Psoas muscle (tissue), 8 donors: ENCODE results near the gene MAGEA6. TPM values are rescaled to one million over a fixed set of nuclear protein-coding genes. Genes with fewer than 3 reads are reported as not detected.
"Not testable (repeated sequence)": the region's sequence is repeated elsewhere in the genome, so short reads cannot be mapped to it uniquely, and the experiment has no call there.

Source experiments
- ATAC-seq, 4 donors: fragments of 200-7000 bp; cut with Tn5 transposase; one replicate each; pipeline ENCODE4 v1.9.1; 2020; ENCODE audit warnings: moderate library complexity in 3 of 4, mild to moderate bottlenecking in 2 of 4
- DNase-seq, 2 donors: peaks; one replicate each; pipeline ENCODE4 v3.0.0-alpha.2; 2020
- H3K27ac ChIP-seq: fragments of 200-600 bp; one replicate; pipeline ENCODE4 v1.8.0; 2022
- H3K27me3 ChIP-seq, 3 donors: fragments of 200-600 bp in 1 of 3; one replicate each; pipeline versions ENCODE4 v1.6.1 to v1.8.0; 2013 to 2022; ENCODE audit warnings: low read length in 2 of 3, mild to moderate bottlenecking in 2 of 3, moderate library complexity in 1 of 3; ENCODE audit not compliant: insufficient read depth in 3 of 3
- H3K36me3 ChIP-seq, 2 donors: fragments of 200-600 bp in 1 of 2; one replicate each; pipeline versions ENCODE4 v1.6.1 to v1.8.0; 2013 to 2022; ENCODE audit warnings: low read depth in 1 of 2, mild to moderate bottlenecking in 1 of 2, moderate library complexity in 1 of 2; ENCODE audit not compliant: insufficient read depth in 1 of 2
- H3K4me1 ChIP-seq: fragments of 200-600 bp; one replicate; pipeline ENCODE4 v1.8.0; 2022
- H3K4me3 ChIP-seq: fragments of 200-600 bp; one replicate; pipeline ENCODE4 v1.8.0; 2022; ENCODE audit warnings: mild to moderate bottlenecking
- H3K9me3 ChIP-seq: fragments of 200-600 bp; one replicate; pipeline ENCODE4 v1.8.0; 2022
- WGBS, 3 donors: extraction: QIAGEN DNeasy Blood & Tissue Kit; methylation state at CpG; one replicate each; pipeline versions ENCODE4 v1.1.6 to v1.1.7; 2013; 5-methylcytosine and 5-hydroxymethylcytosine counted together
- intact Hi-C, 2 donors: fragments of 100-400 bp; cut with DNase I; formaldehyde crosslinking; loops; one replicate each; pipeline versions ENCODE4 v1.11.0 to v1.14.2; 2022
- long read RNA-seq, 2 donors: library from polyadenylated mRNA; unstranded; transcript quantifications; one replicate each; pipeline ENCODE4 v2.0.0, GENCODE V29; 2021
- polyA plus RNA-seq, 3 donors: library from polyadenylated mRNA; stranded (reverse); fragments of 200-250 nt; gene quantifications; one replicate each; pipeline ENCODE4 v1.2.3, GENCODE V29; 2013
- total RNA-seq, 4 donors: library from RNA; stranded (reverse); fragmentation: NEBNext Ultra II Directional in 2 of 4; extraction: Animal tissue kit (Norgen Biotek cat#: 25700) in 2 of 4; gene quantifications; one replicate each; pipeline versions ENCODE4 v1.2.1 to v1.2.4, GENCODE V29; 2021 to 2023
- TF ChIP-seq, protein P1 (sequence below): fragments of 200-600 bp; IDR thresholded peaks from one replicate; pipeline ENCODE4 v1.8.0; 2022; ENCODE audit warnings: antibody characterized with exemption
- donor health status: healthy with polysubstance abuse.
- donor health status: DM: no; HTN: no; CAD: no; lungs with moderate emphysema.
- donor health status: Bipolar disorder and iron deficiency.
- donor health status: healthy.
- donor health status: DM: yes; HTN: yes; CAD: no.
- donor health status: DM: no; HTN: no; CAD: no.
- donor health status: DM: no; HTN: no; CAD: no.
- donor health status: DM: yes; HTN: yes; CAD: no.

MAGEA6 gene
- total RNA-seq: not detected
- polyA plus RNA-seq: not detected
- long read RNA-seq, donor 1: 0 reads
- long read RNA-seq, donor 2: 0 reads

- H3K4me3 ChIP-seq, ATAC-seq, H3K27me3 ChIP-seq, H3K36me3 ChIP-seq, intact Hi-C loops, DNase-seq, H3K9me3 ChIP-seq, H3K27ac ChIP-seq, H3K4me1 ChIP-seq: not testable (repeated sequence)
- WGBS, 3 donors: 64% methylated on average over 2 of the region's 29 CpGs; no CpG with 5 or more reads in 2 of the 3 donors
Observed at GRCh38 chrX:152769549-152770289, at the start of gene MAGEA6. Gene MAGEA6 (minus strand): TSS chrX:152769689. CDS start chrX:152767650, 2,039 bp downstream.

- intact Hi-C loops: no loop called here
- DNase-seq (no peak), ATAC-seq (no peak)
- Histone ChIP-seq H3K27me3 (peaks cover 0 to 14% (median 0%) of the 10 kb centered on the region in 3 donors), H3K27ac (no peak overlapping the region), H3K9me3 (no peaks in the 10 kb centered on the region), H3K36me3 (no peaks in the 10 kb centered on the region), H3K4me3 (no peak overlapping the region), H3K4me1 (no peaks in the 10 kb centered on the region)
- TF ChIP-seq, protein P1, sequence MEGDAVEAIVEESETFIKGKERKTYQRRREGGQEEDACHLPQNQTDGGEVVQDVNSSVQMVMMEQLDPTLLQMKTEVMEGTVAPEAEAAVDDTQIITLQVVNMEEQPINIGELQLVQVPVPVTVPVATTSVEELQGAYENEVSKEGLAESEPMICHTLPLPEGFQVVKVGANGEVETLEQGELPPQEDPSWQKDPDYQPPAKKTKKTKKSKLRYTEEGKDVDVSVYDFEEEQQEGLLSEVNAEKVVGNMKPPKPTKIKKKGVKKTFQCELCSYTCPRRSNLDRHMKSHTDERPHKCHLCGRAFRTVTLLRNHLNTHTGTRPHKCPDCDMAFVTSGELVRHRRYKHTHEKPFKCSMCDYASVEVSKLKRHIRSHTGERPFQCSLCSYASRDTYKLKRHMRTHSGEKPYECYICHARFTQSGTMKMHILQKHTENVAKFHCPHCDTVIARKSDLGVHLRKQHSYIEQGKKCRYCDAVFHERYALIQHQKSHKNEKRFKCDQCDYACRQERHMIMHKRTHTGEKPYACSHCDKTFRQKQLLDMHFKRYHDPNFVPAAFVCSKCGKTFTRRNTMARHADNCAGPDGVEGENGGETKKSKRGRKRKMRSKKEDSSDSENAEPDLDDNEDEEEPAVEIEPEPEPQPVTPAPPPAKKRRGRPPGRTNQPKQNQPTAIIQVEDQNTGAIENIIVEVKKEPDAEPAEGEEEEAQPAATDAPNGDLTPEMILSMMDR: no peak
- 43 to 81% (median 74%) methylated on average over 2 of the region's 2 CpGs for WGBS, 3 donors
Observed at GRCh38 chrX:152819266-152819665, 49.8 kb upstream of the MAGEA6 start.

DNA sequence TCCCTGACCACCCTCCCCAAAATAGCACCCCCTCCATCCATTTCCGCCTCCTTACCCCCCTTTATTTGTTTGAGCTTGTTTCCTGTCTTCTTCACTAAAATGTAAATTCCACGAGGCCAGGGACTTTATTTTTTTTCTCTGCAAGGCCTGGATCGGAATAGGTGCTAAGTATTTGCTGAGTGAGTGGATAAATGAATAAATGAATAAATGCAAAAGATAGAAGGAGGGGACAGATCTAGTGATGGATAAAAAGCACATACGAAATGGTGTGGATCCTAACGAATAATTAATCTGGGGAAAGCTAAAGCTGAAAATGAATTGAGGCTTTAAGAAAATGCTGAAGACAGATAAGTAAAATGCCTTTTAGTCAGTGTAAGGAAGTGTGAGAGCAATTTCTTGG lies 48.9 kb upstream of the MAGEA6 start:
- intact Hi-C loops: no loop called here
- TF ChIP-seq, protein P1: no peak
- ATAC-seq (no peak), DNase-seq (no peak)
- peaks cover 0 to 12% (median 0%) of the 10 kb centered on the region in 3 donors for H3K27me3 ChIP-seq
- H3K9me3 ChIP-seq: no peaks in the 10 kb centered on the region
- no peak overlapping the region for H3K27ac ChIP-seq
- H3K4me3 ChIP-seq: no peak overlapping the region
- 71 to 81% (median 78%) methylated on average over 5 of the region's 5 CpGs for WGBS, 3 donors
- no peaks in the 10 kb centered on the region for H3K36me3 ChIP-seq
- H3K4me1 ChIP-seq: no peaks in the 10 kb centered on the region

DNA sequence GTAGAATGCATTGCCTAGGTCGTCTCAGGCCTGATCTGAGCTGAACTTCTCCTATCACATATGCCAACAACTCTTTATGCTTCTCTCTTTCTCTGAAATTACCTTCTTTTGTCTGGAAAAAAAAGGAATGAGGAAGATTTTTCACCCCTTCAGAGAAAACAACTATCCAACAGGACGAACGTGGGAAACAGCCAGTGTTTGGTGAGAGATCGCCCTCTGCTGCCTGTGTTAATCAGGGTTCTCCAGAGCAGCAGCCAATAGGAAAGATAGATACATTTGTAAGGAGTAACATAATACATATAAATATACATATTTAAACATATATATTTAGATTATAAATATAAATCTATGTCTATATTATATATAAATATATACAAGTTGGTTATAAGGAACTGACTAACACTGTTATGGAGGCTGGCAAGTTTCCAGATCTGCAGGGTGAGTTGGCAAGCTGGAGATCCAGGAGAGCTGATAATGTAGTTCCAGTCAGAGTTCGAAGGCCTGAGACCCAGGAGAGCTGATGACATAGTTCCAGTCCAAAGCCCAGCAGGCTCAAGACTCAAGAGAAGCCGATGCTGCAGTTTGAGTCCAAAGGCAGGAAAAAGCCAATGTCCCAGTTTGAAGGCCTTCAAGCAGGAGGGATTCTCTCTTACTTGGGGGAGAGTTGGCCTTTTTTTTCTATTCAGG lies 47.7 kb upstream of the MAGEA6 start:
- no peak overlapping the region for H3K27ac ChIP-seq
- TF ChIP-seq, protein P1: peak; percentile 19
- no peak for DNase-seq
- H3K4me3 ChIP-seq: no peak overlapping the region
- H3K36me3 ChIP-seq: no peaks in the 10 kb centered on the region
- intact Hi-C loops: no loop called here
- H3K27me3 ChIP-seq: peaks cover 0 to 12% (median 0%) of the 10 kb centered on the region in 3 donors
- no peak for ATAC-seq
- WGBS, 3 donors: 32 to 35% (median 33%) methylated on average over 6 of the region's 6 CpGs
- no peaks in the 10 kb centered on the region for H3K4me1 ChIP-seq
- no peaks in the 10 kb centered on the region for H3K9me3 ChIP-seq

- H3K27me3 ChIP-seq: peaks cover 0 to 16% (median 0%) of the 10 kb centered on the region in 3 donors
Observed at GRCh38 chrX:152814048-152814447, 44.6 kb upstream of the MAGEA6 start.

More at GRCh38 chrX:152814048-152814447, 44.6 kb upstream of the MAGEA6 start:
- Histone ChIP-seq H3K4me1 (no peaks in the 10 kb centered on the region), H3K36me3 (no peaks in the 10 kb centered on the region), H3K27ac (no peak overlapping the region), H3K9me3 (no peaks in the 10 kb centered on the region), H3K4me3 (no peak overlapping the region)
- ATAC-seq: no peak
- TF ChIP-seq, protein P1: no peak
- no peak for DNase-seq
- intact Hi-C loops: no loop called here
- 41 to 69% (median 47%) methylated on average over 5 of the region's 5 CpGs for WGBS, 3 donors
